GM18520 (cell line): Measurements from ENCODE around the gene PLD6.
"Not testable (repeated sequence)": the region's sequence is repeated elsewhere in the genome, so short reads cannot be mapped to it uniquely, and the experiment has no call there.

Experiments used
- ATAC-seq: cut with Tn5 transposase; IDR thresholded peaks from one replicate; pipeline ENCODE4 v1.9.1; 2021; ENCODE audit not compliant: unreplicated experiment

The PLD6 gene, protein sequence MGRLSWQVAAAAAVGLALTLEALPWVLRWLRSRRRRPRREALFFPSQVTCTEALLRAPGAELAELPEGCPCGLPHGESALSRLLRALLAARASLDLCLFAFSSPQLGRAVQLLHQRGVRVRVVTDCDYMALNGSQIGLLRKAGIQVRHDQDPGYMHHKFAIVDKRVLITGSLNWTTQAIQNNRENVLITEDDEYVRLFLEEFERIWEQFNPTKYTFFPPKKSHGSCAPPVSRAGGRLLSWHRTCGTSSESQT

DNA sequence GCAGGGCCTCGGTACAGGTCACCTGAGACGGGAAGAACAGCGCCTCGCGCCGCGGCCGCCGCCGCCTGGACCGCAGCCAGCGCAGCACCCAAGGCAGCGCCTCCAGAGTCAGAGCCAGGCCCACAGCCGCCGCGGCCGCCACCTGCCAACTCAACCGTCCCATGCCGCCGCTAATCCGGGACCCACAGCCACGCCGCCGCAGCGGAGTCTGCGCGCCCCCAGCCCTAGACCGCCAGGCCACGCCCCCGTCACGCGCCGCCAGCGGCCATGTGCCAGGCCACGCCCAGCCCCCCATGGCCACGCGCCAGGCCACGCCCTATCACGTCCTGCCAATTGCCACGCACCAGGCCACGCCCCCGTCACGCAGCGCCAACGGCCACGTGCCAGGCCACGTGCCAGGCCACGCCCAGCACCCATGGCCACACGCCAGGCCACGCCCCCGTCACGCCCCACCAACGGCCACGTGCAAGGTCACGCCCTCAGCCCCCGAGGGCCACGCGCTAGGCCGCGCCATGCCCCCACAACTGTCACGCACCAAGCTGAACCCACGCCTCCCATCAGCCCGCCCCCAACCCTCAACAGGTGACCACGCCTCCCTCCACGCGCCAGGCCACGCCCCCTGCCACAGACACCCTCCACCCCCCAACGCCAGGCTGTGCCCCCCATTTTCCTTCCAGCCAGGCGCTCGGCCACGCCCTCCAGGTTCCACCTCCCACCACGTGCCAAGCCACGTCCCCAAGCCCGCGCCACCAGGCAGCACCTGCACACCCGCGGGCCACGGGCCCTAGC is at the start of gene PLD6:
TSS of gene PLD6 (minus strand) at position 210 of the 789 bp plus-strand sequence. CDS start at position 163, 47 bp downstream.
- ATAC-seq, result peak; percentile 38

DNA sequence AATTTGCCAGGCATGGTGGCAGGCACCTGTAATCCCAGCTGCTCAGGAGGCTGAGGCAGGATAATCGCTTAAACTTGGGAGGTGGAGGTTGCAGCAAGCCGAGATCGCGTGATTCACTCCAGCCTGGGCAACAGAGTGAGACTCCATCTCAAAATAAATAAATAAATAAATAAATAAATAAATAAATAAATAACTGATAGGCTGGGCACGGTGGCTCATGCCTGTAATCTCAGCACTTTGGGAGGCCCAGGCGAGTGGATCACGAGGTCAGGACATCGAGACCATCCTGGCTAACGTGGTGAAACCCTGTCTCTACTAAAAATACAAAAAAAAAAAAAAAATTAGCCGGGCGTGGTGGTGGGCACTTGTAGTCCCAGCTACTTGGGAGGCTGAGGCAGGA is 49.6 kb upstream of the PLD6 start:
- ATAC-seq, result not testable (repeated sequence)

DNA sequence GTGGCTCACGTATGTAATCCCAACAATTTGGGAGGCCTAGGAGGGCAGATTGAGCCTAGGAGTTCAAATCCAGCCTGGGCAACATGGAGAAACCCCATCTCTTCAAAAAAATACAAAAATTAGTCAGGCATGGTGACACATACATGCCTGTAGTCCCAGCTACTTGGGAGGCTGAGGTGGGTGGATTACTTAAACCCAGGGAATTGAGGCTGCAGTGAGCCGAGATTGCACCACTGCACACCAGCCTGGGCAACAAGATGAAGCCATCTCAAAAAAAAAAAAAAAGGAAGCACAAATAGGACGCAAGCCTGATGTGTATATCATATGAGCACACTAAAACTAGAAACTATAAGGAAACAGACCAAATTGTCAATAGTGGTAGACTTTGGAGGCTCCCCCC is 47.9 kb upstream of the PLD6 start:
- ATAC-seq, result no peak

DNA sequence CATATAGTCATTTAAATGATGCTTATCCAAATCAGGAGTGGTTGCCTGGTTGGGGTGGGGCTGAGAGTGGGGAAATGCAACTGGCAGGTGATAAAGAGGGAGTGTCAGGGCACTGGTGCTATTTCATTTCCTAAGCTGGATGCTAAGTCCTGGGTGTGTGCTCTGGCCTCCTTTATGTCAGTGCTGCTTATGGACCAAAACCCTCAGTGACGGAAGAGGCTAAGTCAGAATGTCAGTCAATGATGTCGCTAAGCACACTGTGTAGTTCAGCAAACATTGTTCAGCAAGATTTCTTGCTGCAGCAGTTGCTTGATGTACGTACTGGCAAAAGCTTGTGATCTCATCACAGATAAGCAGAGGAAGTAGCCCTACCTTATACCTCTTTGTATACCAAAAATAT is 47.3 kb upstream of the PLD6 start:
- no peak for ATAC-seq

DNA sequence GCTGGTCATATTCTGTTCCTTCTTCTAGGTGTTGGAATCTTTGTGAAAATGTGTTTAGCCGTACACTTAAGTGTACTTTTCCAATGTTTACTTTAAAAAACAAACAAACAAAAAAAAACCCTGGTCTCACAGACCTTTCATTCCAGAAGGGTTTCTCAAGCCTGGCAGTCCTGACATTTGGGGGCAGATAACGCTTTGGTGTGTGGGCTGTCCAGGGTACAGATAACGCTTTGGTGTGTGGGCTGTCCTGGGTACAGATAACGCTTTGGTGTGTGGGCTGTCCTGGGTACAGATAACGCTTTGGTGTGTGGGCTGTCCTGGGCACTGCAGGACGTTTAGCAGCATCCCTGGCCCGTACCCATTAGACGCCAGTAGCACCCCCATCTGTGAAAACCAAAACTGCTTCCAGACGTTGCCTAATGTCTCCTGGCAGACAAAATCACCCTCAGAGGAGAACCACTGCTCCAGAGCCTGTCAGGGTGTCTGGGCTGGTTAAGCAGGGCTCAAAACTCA is 46.1 kb upstream of the PLD6 start:
- ATAC-seq, result no peak

DNA sequence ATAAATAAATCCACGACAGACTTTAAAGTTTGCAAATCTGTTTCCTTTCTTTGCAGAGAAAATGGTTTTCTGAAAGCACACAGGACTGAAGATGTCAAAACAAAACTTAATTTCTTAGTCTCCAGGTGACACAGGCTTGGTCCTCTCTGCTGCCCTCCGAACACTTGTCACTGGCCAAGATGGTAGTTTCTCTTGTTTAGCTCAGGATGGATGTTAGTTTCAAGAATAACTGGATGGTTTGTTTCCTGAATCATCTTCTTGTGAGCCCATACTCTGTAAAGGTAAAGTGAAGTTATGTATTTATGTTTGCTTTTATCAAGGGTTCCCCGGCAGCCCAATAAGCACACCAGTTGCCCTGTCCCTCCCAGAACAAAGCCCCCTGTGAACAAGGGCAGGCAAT is 40.7 kb upstream of the PLD6 start:
- no peak for ATAC-seq

DNA sequence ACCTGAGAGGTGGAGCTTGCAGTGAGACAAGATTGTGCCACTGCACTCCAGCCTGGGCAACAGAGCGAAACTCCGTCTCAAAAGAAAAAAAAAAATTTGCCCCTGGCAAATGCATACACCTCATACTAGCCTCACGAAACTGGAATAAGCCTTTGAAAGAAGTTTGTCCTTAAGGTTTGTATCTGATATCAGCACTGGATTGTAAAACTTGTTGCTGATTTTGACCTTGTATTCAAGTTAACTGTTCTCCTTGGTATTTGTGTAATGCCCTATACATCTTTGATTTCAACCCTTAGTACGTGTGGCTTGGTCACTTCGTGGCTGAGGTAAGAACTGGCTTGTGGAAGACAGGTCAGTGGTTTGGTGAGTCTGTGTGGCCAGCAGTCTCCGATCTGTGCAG is 37.0 kb upstream of the PLD6 start:
- ATAC-seq, result no peak

DNA sequence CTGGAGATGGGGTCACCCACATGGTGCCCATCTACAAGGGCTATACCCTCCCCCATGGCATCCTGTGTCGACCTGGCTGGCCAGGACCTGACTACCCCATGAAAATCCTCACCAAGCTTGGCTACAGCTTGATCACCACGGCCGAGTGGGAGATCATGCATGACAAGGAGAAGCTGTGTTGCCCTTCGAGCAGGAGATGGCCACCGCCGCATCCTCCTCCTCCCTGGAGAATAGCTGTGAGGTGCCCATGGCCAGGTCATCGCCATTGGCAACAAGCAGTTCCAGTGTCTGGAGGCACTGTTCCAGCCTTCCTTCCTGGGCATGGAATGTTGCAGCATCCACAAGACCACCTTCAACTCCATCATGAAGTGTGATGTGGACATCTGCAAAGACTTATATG is 36.1 kb upstream of the PLD6 start:
- no peak for ATAC-seq

DNA sequence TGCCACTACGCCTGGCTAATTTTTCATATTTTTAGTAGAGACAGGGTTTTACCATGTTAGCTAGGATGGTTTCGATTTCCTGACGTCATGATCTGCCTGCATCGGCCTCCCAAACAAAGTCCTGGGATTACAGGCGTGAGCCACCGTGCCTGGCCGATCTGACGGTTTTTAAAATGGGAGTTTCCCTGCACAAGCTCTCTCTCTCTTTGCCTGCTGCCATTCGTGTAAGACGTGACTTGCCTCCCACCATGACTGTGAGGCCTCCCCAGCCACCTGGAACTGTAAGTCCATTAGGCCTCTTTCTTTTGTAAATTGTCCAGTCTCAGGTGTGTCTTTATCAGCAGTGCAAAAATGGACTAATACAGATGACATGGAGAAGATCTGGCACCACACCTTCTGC is 35.5 kb upstream of the PLD6 start:
- ATAC-seq, result no peak

DNA sequence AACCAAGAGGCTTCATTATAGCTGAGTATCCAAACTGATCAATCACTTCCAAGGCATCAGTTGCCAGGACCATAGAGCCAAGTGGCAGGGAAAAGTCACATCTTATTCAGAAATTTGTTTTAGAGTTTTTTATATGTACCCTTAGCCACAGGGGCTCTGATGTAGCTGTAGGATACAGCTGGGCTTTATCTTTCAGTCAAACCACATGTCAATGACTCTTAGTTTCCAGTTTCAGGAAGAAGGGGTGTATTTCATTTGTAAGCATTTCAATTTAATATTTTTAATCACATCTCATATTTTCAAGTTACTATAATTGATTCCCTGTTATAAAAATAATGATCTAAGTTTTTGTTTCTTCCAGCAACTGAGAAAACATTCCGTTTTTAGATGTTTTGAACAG is 33.7 kb upstream of the PLD6 start:
- no peak for ATAC-seq

DNA sequence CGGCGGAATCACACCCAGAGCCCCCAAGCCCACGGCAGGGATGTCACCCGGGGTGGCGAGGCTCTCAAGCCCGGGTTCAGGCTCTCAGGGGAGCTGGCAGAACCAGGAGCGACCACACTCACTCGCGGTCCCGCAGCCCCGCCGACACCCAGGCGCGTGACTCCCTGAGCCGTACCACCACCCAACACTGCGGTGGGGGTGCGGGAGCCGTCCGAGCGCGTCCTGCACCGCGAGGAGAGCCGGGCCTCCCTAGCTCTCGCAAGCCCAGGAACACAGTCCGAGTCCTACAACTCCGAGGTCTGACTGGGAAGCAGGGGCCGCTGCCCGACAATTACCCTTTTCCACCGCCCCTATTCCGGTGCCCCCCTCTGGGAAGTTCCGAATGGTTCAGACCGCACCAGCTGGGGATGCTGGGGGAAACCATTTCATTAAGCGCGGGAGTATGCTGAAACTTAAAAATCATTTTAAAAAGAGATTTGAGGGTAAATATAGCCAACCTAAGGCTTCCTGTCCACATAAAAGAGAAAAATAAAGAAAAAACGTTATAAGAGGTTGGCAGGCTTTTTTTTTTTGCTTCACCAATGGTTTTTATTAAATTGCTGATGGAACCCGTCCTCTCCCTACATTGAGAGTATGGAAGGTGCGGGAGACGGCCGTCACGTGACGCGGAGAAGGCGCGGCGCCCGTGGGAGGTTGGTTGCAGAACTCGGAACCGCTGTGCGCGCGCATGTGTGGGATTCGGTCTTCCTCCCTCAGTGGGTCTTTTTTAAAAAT is 31.1 kb upstream of the PLD6 start, which contains the start of gene FLCN:
TSS of gene FLCN (minus strand) at position 143 of the 774 bp plus-strand sequence. CDS start 9,031 bp downstream, outside the sequence.
- ATAC-seq, result peak; percentile 67

DNA sequence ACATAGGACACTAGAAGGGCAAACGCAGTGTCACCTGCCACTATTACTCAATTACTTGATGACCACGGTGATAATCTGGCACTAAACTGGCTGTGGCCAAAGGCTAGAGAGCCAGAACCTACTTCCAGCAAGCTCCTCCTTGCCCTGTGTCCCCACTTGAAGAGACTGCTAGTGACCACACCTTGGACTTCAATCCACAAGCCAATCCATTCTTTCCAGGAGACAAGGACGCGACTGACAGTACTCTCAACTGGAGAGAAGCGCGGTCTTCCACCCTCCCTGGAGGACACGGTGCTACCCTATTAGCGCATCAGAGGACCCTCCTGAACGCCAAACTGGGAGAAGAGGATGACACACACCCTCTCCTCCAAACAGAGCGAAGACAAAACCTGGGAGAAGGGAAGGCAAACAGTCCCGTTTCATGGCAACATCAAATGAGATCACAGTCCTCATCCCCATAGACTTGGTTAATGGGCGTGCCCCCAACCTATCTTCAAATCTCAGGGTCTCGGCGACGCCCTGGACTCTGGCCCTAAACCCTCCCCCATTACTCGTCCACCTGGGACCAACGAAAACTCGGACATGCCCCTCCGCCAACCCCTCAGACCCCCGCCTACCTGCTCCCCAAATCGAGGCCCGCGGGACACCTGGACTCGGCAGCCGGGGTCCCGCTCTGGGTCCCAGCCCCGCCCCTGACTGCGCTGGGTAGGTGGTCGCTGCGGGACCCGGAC is 30.3 kb upstream of the PLD6 start:
- no peak for ATAC-seq

DNA sequence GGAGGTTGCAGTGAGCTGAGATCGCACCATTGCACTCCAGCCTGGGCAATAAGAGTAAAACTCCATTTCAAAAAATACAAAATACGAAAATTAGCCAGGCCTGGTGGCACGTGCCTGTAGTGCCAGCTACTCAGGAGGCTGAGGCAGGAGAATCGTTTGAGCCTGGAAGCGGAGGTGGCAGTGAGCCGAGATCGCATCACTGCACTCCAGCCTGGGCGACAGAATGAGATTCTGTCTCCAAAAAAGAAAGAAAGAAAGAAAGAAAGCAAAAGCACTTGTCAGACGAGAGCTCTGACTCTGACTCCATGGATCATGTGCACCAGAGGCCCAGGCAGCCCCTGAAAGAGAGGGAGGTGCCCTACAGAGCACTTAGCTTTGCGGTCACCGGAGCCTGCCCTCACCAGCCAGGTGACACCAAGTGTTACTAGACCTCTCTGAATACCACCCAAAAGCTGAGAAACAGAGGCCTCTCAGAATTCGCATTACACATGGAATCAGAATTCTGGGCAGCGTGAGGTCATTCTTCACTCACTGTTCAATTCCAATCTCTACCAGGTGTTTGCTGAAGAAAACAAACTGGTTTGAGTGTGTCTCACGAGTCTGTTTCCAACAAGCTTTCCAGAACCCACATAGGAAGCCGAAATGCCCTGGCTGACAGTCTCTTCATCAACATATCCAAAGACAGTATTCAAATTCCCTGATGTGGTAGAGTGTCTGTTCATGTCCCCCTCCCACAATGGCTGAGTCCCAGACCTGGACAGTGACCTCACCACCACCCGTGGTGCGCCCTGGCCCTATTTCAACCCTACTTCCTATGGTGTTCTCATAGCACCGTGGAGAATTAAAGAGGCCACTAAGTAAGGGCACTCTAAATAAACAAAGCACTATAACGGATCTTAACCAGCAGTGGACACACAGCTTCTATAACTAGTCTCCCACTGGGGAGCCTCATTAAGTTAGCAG is 29.4 kb upstream of the PLD6 start:
- no peak for ATAC-seq

DNA sequence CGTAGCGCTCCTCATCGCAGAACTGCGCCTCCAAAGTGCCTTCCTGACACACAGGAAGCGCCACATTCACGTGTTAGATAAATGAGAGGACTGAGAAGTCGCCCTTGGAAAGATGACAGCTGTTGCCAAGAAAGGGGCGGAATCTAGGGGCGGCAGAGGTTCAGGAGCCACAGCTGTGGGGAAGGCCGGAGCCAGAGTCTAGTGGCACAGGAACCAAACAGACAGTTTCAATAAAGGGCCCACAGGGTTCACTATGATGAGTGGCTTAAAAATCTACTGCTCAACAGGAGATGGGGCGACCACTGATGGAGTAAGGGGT is 26.1 kb upstream of the PLD6 start:
- no peak for ATAC-seq

DNA sequence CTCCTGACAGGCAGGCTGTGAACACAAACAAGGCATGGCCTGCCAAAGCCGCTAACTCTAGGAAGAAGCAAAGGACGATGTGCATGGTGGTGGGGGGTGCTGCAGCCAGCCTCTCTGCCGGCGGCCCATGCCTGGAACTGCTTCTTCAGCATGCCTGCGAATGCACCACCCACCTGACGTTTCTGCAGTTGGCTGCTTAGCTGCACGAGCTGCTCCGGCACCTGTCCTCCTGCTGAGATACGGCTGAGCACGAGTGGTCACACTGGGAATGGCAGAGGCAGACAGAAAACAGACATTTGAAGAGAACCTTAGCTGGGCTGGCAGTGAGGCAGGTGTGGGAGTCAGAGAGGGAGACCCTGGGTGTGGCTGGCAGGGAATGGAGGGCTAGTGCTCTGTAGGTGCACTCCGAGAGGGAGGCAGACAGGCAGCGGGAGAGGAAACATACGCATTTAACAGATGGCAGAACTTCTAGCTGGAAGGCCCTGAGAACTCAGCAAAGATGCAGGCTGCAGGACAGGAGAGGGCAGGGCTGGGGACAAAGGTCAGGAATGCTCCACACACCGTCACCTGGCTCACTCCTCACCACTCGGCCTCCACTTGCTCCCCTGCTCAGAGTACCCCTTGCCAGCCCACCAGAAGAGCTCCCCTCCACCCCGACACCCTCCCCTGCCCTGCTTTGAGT is 25.6 kb upstream of the PLD6 start:
- no peak for ATAC-seq

DNA sequence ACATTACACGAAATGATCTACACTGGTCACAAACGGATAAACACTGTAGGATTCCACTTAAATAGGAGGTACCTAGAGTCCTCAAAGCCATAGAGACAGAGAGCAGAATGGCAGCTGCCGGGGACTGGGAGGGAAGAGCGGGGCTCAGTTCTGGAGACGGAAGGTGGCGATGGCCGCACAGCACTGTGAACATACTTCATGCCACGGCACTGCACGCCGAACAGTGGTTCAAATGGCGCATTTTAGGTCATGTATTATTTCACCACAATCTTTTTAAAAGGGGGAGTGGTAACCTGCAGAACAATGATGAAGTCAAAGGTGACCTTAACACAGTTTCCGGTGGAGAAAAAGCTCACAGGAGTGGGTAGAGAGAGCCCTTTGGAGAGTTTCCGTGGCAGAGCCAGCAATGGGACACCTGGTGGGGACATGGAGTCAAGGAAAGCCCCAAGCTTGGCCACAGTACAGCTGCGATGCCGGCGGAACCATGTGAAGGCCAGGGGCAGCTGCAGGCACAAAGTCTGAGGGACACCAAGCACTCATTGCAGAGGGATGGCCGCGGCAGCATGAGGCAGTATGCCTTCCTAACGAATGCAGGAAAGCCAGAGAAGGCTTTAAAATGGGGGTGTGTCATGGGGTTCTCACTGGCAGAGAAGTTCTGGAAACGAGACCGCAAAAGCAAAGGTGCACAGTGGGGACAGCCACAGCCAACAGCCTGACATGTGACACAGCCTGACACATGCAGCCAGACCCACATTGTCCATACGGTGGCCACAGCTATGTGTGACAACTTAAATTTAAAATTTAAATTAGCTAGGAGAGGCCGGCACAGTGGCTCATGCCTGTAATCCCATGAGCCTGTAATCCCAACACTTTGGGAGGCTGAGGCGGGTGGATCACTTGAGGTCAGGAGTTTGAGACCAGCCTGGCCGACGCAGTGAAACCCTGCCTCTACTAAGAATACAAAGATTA is 23.6 kb upstream of the PLD6 start:
- ATAC-seq, result no peak

DNA sequence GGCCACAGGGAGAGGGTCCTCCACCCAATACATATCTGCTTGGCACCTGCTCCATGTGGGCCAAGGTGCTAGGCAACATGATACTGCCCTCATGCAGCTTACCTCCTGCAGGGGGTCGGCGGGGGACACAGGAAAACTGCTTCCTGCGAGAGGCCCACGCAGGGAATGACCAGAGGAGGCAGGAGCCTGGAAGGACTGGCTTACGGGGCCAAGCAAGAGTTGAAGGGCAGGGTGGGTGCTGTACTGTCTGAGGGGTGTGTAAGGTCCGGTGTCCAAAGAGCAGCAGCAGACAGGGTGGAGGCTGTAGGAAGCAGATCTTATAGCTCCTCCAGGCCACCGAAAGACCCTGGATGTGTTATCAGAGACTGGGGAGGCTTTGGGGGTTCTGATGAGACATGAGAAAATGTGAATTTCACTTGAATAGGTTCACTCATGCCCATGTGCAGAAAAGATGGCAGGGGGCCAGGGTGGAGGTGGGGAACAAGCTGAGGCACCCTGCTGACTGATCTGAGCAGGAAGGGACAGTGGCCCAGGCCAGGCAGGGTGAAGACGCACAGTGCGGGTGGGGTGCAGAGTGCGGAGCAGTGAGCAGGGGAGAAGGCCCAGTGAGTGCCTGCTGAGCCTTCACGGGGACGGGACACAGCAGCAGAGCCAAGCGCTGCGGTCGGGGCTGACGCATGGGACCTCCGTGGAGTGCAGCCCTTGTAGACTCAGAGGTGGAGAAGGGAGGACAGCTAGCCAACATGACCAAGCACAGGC is 22.6 kb upstream of the PLD6 start:
- ATAC-seq, result no peak
